SK-N-MC (cell line): ENCODE results near the gene ALOX15B.
"Not testable (repeated sequence)": the region's sequence is repeated elsewhere in the genome, so short reads cannot be mapped to it uniquely, and the experiment has no call there.

Source experiments
- DNase-seq: peaks from one replicate; pipeline ENCODE4 v3.0.0-alpha.2; 2011; ENCODE audit warnings: low read depth, low spot score
- H3K27ac ChIP-seq: fragments of 200-600 bp; sonication (generic); 2 replicates; pipeline ENCODE4 v1.5.1; 2016; ENCODE audit warnings: mixed run types
- H3K36me3 ChIP-seq: fragments of 200-600 bp; sonication (generic); 2 replicates; pipeline ENCODE4 v1.6.1; 2017; ENCODE audit warnings: antibody characterized with exemption, low read length, mixed read lengths; ENCODE audit not compliant: insufficient read depth
- H3K4me3 ChIP-seq: fragments of 200-600 bp; sonication (generic); 2 replicates; pipeline ENCODE4 v1.5.1; 2016
- H3K9ac ChIP-seq: fragments of 200-600 bp; sonication (generic); 2 replicates; pipeline ENCODE4 v1.8.0; 2017; ENCODE audit warnings: mixed run types, mixed read lengths; ENCODE audit not compliant: insufficient read length
- H3K9me3 ChIP-seq: fragments of 200-600 bp; sonication (generic); 2 replicates; pipeline ENCODE4 v1.6.1; 2017; ENCODE audit warnings: low read depth, mild to moderate bottlenecking, antibody characterized with exemption, low read length, moderate library complexity, mixed read lengths
- EZH2 ChIP-seq: fragments of 200-600 bp; sonication (generic); IDR thresholded peaks from one replicate; pipeline ENCODE4 v1.6.1; 2017; ENCODE audit warnings: antibody characterized with exemption
- FOXP2 ChIP-seq: optimal IDR thresholded peaks from 2 replicates; pipeline ENCODE3; 2011; ENCODE audit warnings: mild to moderate bottlenecking, moderate library complexity; ENCODE audit not compliant: insufficient read depth; ENCODE audit errors: extremely low read length, control extremely low read depth
- POLR2AphosphoS5 ChIP-seq: IDR thresholded peaks from 2 replicates; pipeline ENCODE4 v1.6.1; 2012; ENCODE audit warnings: mild to moderate bottlenecking, low read depth, low read length, borderline replicate concordance

The ALOX15B gene

DNA sequence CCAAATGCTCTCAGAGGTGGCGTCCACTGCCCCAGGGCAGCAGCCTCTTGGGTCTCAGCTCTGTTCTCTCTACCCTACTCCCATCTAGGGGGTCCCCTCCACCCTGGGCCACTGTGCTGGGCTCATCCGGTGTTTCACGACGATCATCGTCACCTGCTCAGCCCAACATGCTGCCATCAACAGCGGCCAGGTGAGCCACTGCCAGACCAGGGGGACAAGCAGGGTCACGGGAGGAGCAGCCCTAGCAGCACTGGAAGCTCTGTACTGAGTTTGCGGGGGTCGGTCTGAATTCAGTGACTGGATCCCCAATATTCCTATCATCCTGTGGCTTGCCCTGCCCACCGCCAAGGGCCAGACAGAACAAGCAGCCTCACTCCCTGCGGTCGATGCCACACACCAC, 32.6 kb downstream of the ALOX15B start:
- no peak overlapping the region for H3K9ac ChIP-seq
- no peak overlapping the region for H3K27ac ChIP-seq
- TF ChIP-seq FOXP2 (no peak), POLR2AphosphoS5 (no peak), EZH2 (no peak)
- H3K36me3 ChIP-seq, result no peaks in the 10 kb centered on the region
- no peak overlapping the region for H3K4me3 ChIP-seq
- no peak for DNase-seq
- H3K9me3 ChIP-seq, result no peaks in the 10 kb centered on the region

GRCh38 chr17:8072341-8072728, 33.5 kb downstream of the ALOX15B start:
- H3K4me3 ChIP-seq, result no peak overlapping the region
- no peaks in the 10 kb centered on the region for H3K36me3 ChIP-seq
- TF ChIP-seq EZH2, result no peak
- no peak for TF ChIP-seq POLR2AphosphoS5
- no peak for TF ChIP-seq FOXP2
- no peak for DNase-seq
- no peak overlapping the region for H3K9ac ChIP-seq
- no peaks in the 10 kb centered on the region for H3K9me3 ChIP-seq
- H3K27ac ChIP-seq, result no peak overlapping the region

DNA sequence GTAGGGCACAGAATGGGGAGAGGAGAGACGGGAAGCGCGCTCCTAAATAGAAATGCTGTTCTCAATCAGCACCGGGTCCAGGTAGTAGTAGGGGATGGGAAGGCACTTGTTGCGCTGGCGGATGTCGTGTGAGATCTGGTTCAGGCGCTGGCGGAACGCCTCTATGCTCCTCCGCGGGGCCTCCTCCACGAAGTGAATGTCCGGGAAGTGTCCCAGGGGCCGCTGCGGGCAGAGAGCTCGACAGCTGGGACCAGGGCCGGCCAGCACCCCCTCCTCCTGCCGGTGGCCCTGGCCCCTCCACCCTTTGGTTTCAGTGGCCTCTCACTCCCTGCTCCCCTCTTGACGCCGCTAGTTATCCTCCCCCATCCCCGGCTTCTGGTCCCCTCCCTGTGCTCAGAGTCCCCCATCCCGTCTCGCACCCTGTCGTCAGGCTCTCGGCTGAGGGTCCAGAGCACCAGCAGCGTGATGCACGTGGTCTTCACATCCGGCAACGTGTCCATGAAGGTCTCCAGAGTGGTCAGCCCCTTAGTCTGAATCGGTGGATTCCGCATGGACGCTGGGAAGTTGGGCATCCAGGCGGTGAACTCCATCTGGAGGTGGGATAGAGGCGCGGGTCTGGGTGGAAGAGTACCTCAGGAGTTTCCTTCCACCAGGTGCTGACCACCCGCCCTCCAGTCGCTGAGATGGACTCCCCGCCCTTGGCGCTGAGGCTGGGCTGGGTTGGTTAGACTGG, 34.0 kb downstream of the ALOX15B start:
- no peak for DNase-seq
- Histone ChIP-seq H3K9me3 (no peaks in the 10 kb centered on the region), H3K9ac (no peak overlapping the region), H3K27ac (no peak overlapping the region), H3K36me3 (no peaks in the 10 kb centered on the region), H3K4me3 (no peak overlapping the region)
- no peak for TF ChIP-seq POLR2AphosphoS5
- no peak for TF ChIP-seq FOXP2
- no peak for TF ChIP-seq EZH2

DNA sequence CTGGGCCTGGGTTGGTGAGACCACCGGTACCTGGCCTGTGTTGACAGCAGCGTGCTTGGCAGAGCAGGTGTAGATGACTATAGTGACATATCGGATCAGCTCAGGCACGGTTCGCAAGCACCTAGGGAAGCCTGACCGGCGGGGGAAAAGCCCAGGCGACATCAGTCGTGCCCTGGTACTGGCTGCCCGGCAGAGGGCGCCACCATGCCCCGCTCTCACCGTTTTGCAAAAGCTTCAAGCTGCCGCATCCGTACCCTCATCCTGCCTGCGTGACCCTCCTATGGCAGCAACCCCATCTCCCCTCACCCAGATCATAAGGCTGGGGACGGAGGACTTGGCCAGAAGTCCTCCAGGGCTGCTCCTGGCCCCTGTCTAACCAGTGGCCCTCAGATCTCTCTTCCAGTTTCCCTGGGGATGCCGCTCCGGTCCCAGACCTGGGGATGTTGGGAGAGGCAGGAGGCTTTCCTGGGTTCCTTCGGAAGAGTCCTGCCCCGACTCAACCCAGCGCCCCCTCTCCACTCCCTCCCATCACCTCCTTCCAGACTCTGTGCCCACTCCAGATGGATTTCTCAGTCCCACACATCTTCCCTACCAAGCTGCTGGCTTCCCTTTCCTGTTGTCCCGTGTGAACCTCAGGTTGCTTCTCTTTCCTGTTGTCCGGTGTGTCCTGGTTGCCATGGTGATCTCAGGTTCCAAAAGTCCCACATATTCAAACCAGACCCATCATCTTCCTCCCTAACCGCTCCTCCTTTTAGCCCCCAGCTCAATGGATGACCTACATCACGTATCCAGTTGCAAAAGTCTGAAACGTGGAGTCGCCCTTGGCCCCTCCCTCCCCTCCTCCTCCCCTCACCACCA, 35.0 kb downstream of the ALOX15B start:
- no peak overlapping the region; the same call in 1 of the 2 replicates for H3K4me3 ChIP-seq
- no peak for TF ChIP-seq POLR2AphosphoS5
- no peak for TF ChIP-seq EZH2
- no peak for TF ChIP-seq FOXP2
- H3K27ac ChIP-seq, result no peak overlapping the region
- no peak overlapping the region for H3K9ac ChIP-seq
- no peaks in the 10 kb centered on the region for H3K36me3 ChIP-seq
- no peaks in the 10 kb centered on the region for H3K9me3 ChIP-seq
- no peak for DNase-seq

DNA sequence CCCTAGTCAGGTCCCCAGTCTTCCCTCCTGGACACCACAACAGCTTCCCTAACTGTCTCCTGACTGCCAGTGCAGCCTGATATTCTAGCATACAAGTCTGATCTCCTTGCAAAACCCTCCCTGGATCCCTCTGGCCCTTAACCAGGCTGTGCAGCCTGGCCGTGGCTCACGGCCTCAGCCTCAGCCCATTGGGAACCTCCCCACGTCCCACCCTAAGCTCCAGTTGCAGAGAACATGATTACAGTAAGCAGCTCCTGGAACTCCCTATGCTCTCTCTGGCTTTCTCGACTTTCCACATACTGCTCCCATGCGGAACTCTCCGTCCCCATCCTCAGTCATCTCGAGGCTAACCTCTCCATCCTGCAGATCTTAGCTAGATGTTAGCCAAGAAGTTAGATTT, 35.7 kb downstream of the ALOX15B start:
- H3K27ac ChIP-seq, result no peak overlapping the region
- H3K4me3 ChIP-seq, result no peak overlapping the region
- TF ChIP-seq POLR2AphosphoS5, result no peak
- TF ChIP-seq FOXP2, result no peak
- no peak for TF ChIP-seq EZH2
- H3K9ac ChIP-seq, result no peak overlapping the region
- no peaks in the 10 kb centered on the region for H3K36me3 ChIP-seq
- DNase-seq, result no peak
- H3K9me3 ChIP-seq, result no peaks in the 10 kb centered on the region

DNA sequence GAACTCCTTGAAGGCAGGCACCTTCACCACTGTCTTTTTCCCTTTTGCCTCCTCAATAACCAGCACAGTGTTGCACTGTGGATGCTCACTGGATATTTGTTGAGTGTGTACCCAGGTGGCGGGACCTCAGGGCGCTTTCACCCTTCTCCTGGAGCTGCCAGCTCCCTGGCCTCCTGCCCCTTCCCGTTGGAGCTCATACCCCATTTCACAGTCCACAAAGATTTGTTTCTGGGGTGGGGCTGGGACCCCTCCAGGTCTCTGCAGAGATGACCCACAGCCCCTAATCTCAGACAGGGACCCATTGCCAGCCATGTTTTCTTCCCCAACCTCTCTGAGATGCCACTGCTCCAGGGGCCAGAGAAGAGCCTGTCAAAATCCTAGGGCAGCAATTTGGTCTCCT, 36.2 kb downstream of the ALOX15B start:
- TF ChIP-seq POLR2AphosphoS5 (no peak), FOXP2 (no peak), EZH2 (no peak)
- no peak overlapping the region for H3K9ac ChIP-seq
- no peak for DNase-seq

DNA sequence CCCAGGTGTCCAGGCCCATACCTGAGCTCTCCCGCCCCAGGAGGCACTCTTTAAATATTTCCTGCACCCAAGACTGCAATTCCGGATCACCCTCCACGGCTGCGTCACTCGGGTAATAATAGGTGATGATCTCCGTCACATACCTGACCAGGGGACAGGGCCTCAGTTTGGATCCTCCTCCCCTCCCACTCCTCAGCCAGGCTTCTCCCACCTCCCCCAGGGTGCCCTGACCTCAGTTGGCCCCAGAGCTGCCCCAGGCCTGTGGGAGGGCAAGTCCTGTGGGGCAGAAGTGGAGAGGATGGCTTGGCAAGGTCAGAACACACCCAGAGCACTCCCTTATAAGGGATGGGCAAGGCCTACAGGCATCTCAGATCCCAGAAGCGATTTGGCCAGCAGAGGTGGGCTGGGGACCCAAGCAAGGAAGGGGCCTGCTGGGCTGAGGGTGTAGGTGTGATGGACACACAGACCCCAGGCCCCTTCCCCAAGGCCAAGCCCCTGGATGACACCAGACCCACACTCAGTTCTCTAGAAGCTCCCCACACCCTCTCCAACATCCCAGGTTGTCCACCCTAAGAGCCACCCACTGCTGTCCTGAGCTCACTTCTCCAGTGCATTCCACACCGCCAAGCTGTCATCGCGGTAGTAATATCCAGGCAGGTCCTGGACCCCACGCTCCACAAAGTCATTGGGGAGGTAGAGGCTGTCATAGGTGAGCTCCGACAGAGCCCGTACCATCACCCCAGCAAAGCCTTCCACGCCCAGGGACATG, 36.9 kb downstream of the ALOX15B start:
- Histone ChIP-seq H3K27ac (no peak overlapping the region), H3K36me3 (no peaks in the 10 kb centered on the region), H3K9ac (no peak overlapping the region), H3K9me3 (no peaks in the 10 kb centered on the region), H3K4me3 (no peak overlapping the region)
- TF ChIP-seq FOXP2, result no peak
- no peak for TF ChIP-seq EZH2
- no peak for TF ChIP-seq POLR2AphosphoS5
- no peak for DNase-seq

More for the DNA sequence above, 36.2 kb downstream of the ALOX15B start:
- H3K4me3 ChIP-seq, result no peak overlapping the region
- H3K27ac ChIP-seq, result no peak overlapping the region
- H3K36me3 ChIP-seq, result no peaks in the 10 kb centered on the region
- no peaks in the 10 kb centered on the region for H3K9me3 ChIP-seq

- Histone ChIP-seq H3K4me3 (no peak overlapping the region), H3K36me3 (no peaks in the 10 kb centered on the region), H3K27ac (no peak overlapping the region), H3K9me3 (no peaks in the 10 kb centered on the region), H3K9ac (no peak overlapping the region)
- DNase-seq, result no peak
- TF ChIP-seq POLR2AphosphoS5, result no peak
- TF ChIP-seq FOXP2, result no peak
- TF ChIP-seq EZH2, result no peak
These were observed 37.8 kb downstream of the ALOX15B start for GRCh38 chr17:8076502-8077266.

- not testable (repeated sequence) for H3K9me3 ChIP-seq, H3K4me3 ChIP-seq, H3K9ac ChIP-seq, H3K36me3 ChIP-seq, H3K27ac ChIP-seq, DNase-seq
These were observed 39.1 kb downstream of the ALOX15B start for GRCh38 chr17:8077939-8078338.
